ENCODE measurements around the gene DYNC2LI1. TPM values are rescaled to one million over a fixed set of nuclear protein-coding genes. Genes with fewer than 3 reads are reported as not detected.

The DYNC2LI1 gene
- total RNA-seq, 2 donors from 2014 or later, result 5.2 to 19.6 TPM

DNA sequence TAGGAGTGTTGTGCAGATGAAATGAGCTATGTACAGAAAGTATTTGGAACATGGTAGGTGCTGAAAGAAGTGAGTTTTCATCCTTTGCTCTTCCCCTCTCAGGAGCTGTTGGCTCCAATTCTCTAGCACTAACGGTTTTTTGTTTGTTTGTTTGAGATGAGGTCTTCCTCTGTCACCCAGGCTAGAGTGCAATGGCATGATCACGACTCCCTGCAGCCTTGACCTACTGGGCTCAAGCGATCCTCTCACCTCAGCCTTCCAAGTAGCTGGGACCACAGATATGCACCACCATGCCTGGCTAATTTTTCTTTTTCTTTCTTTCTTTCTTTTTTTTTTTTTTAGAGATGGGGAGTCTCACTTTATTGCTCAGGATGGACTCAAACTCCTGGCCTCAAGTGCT lies 52.0 kb downstream of the DYNC2LI1 start:
- ATAC-seq, result no peak
- Mint-ChIP-seq H3K27ac (no peak overlapping the region), H3K9me3 (peaks cover 0 to 4% of the 10 kb centered on the region in 2 donors), H3K36me3 (no peaks in the 10 kb centered on the region)
- DNase-seq (ENCODE audit: low spot score in 2 of 2), result no peak

DNA sequence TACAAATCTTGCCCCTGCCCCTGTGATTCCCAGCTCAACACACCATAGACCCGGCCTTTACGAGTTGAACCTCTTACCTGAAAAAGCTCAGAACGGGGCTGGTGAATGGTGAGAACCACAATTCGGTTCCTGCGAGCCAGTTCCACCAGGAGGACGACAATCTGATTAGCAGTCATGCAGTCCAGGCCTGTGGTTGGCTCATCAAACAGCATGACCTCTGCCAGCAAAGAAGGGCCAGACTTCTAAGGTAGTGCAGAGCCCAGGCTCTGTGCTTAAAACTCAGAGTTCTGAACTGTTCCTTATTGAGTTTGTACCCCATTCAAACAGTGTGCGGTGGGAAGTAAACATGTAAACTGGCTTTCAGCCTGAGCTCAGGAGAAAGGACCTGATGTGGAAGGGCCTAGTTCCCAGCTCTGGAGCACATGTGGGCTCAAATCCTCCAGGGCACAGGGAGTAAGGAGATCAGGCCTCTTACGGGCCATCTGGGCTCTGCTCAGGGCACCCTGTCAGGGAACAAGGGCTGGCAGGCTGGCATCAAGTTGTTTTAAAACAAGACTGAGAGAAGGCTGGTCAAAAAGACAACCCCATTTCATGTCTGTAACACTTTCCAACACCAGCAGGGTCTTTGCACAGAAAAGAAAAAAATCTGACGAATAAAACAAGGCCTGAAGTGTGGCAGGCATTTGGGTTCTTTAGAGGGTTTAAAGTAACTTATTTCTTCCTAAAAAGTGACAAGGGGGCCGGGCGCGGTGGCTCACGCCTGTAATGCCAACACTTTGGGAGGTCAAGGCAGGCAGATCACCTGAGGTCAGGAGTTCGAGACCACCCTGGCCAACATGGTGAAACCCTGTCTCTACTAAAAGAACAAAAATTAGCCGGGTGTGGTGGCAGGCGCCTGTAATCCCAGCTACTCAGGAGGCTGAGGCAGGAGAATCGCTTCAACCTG lies 52.7 kb downstream of the DYNC2LI1 start:
- H3K9me3 Mint-ChIP-seq, result no peaks in the 10 kb centered on the region
- H3K27ac Mint-ChIP-seq, result no peak overlapping the region
- H3K36me3 Mint-ChIP-seq, result no peaks in the 10 kb centered on the region
- ATAC-seq (no peak), DNase-seq (ENCODE audit: low spot score in 2 of 2) (no peak)

DNA sequence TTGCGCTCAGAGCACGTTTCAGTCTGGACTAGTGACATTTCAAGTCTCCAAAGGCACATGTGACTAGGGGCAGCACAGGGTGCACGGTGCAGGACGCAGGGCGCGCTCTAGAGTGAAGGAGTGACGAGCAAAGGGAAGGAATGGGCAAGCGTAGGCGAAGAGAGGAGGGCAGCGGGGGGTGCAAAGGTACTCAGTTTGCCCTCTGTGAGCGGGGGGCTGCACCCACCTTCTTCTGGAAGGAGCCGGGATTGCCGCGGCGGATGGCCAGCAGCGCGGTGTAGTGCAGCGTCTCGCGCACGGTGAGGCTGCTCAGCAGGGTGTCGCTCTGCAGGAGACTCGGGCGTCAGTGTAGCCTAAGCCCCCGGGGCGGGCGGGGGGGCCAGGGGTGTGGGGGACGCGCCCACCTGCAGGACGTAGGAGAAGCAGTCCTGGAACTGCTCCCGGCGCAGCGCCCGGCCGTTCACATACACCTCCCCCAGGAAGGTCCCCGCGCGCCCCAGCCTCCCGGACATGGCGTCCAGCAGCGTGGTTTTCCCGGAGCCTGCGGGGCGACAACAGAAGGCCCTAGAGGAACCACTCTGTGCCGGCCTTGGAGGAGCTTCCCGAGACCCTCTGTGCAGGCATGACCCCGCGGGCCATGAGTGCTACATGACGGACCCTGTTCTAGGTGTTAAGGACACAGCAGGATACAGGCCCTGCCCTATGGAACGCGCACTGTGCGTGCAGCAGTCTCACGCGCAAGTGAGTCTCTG lies 57.9 kb downstream of the DYNC2LI1 start:
- Mint-ChIP-seq H3K36me3 (no peaks in the 10 kb centered on the region), H3K9me3 (no peaks in the 10 kb centered on the region), H3K27ac (no peak overlapping the region)
- DNase-seq (ENCODE audit: low spot score in 2 of 2) (no peak), ATAC-seq (peak in 1 of 2 donors; percentile 34)

DNA sequence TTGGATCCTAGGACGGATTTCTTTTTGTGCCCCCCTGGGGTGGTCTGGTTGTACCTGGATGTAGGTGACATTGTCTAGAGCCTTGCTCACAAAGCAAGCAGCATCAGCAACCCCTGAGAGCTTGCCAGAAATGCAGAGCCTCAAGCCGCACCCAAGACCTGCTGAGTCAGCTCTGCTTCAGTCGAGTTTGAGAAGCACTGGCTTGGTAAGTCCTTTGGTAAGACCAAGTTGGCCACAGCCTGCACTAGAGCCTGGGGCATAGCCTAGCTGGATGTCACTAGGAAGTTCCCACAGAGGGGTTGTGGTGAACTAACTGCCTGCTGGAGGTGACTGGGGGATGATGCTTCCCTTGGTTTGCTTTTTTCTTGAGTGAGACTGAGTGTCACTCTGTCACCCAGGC lies 58.6 kb downstream of the DYNC2LI1 start:
- Mint-ChIP-seq H3K27ac (no peak overlapping the region), H3K36me3 (no peaks in the 10 kb centered on the region), H3K9me3 (no peaks in the 10 kb centered on the region)
- DNase-seq (ENCODE audit: low spot score in 2 of 2) (no peak), ATAC-seq (no peak)

DNA sequence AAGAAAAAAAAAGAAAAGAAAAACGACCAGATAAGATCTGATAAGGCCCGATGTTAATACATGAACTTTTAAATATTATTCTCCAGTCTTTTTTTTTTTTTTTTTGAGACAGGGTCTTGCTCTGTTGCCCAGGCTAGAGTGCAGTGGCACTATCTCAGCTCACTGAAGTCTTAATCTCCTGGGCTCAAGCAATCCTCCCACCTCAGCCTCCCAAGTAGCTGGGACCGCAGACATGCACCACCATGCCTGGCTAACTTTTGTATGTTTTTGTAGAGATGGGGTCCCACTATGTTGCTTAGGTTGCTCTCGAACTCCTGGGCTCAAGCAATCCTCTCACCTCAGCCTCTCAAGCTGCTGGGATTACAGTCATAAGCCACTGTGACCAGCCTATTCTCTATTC lies 63.2 kb downstream of the DYNC2LI1 start:
- no peak for DNase-seq (ENCODE audit: low spot score in 2 of 2)
- no peaks in the 10 kb centered on the region for H3K36me3 Mint-ChIP-seq
- ATAC-seq, result no peak
- H3K27ac Mint-ChIP-seq, result no peak overlapping the region
- H3K9me3 Mint-ChIP-seq, result no peaks in the 10 kb centered on the region

DNA sequence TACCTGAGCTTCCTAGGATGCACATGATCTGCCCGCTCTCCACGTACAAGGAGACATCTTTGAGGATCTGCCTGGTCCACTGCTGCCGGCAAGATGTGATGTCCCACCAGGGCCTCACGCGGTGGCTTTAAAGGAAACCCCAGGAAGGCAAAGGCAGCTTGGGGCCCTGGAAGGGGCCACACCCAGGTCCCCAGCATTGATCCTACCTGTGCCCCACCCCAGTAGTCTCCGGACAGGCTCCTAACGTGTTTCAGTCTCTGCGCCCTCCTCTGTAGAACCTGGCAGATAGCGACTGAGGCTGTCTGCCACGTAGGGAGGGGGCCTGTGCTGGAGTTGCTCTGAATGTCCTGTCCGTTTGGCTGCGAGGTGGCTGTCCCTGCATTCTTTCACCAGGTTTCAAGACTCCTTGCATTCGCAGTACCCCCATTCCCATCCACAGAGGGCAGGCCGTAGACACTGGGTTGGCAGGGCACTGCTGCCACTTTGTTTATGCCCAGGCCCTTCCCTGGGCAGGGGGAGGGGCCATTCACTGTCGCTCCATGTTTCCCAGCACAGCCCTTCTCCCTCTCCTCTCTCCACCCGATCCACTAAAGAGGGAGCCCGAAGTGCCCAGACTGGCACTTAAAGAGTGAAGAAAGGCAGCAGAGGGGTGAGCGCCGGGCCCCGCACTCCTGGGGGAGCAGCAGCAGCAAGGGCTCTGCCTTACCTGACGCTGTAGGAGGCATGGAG lies 64.2 kb downstream of the DYNC2LI1 start:
- ATAC-seq (no peak), DNase-seq (ENCODE audit: low spot score in 2 of 2) (no peak)
- H3K27ac Mint-ChIP-seq, result no peak overlapping the region
- no peaks in the 10 kb centered on the region for H3K36me3 Mint-ChIP-seq
- H3K9me3 Mint-ChIP-seq, result no peaks in the 10 kb centered on the region

DNA sequence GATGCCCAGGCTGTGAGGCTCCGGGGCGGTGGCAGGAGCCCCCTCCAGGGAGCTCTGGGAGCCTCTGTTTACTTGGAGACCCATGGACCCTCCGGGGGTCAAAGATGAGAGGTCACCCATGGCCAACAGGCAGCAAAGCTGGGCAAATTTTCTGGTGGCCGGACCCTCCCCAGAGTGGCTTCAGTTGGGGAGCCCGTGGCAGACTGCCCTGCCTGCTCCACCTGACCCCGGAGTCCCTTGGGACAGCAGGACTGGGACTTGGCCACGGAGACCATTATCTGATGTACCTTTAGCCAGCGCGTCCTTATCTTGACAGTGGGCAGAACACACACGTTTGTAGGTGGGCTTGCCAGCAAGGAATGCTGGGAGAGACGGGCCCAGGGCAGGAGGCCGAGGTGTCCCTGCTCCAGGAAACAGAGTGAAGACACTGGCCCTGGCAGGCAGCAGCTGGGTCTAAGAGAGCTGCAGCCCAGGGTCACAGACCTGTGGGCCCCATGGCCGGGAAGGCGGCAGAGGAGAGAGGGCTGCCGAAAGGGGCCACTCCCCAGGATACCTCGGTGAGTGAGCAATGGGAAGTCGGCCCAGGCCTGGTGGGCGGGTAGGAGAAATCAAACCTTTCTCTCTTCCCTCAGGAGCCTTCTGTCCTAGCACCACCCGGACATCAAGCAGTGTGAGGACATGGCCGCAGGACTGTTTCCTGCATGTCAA lies 64.9 kb downstream of the DYNC2LI1 start, which contains the start of the genes ABCG5 and ABCG8:
TSS of gene ABCG5 (minus strand) at position 280 of the 708 bp plus-strand sequence. CDS start at position 120, 160 bp downstream.
TSS of gene ABCG8 (plus strand) at position 412 of the 708 bp plus-strand sequence. CDS start at position 495, 83 bp downstream.
- ATAC-seq (no peak), DNase-seq (ENCODE audit: low spot score in 2 of 2) (no peak)
- Mint-ChIP-seq H3K36me3 (no peaks in the 10 kb centered on the region), H3K9me3 (no peaks in the 10 kb centered on the region), H3K27ac (no peak within 1 kb of the TSS)

DNA sequence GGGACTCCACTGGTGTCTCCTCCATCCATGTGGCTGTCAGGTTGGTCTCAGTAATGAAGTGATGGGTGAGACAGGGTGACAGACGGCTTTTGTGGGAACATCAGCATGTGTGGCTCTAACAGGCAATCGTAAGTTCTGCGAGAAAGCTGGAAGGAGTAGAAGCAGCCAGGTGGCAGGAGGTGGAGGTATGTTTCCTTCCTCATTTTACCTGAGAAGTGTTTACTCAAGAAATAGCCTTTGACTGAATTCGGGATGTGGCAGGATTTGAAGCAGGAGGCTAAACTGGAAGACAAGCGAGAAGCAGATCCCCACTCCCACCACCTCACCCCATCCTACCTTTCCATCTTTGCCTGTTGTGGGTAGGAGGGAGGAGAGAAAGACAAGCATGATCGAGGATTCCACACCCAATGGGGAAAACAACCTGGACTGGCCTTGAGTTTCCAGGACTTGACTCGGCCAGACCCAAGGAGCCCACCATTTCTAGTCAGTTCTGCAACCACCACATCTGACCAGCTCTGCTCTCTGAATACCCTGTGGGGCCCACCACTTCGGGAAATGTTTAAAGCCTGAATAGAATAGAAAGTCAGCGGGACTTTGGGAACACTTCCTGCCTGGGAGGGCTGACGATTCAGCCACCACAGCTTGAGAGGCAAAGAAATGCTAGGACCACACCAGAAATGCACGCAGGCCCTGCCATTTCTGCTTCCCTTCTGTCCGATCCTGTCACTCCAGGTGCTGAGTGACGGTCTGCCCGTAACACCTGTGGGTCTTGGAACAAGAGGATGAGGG lies 66.1 kb downstream of the DYNC2LI1 start:
- DNase-seq (ENCODE audit: low spot score in 2 of 2) (no peak), ATAC-seq (no peak)
- no peaks in the 10 kb centered on the region for H3K9me3 Mint-ChIP-seq
- H3K27ac Mint-ChIP-seq, result no peak overlapping the region
- H3K36me3 Mint-ChIP-seq, result no peaks in the 10 kb centered on the region

DNA sequence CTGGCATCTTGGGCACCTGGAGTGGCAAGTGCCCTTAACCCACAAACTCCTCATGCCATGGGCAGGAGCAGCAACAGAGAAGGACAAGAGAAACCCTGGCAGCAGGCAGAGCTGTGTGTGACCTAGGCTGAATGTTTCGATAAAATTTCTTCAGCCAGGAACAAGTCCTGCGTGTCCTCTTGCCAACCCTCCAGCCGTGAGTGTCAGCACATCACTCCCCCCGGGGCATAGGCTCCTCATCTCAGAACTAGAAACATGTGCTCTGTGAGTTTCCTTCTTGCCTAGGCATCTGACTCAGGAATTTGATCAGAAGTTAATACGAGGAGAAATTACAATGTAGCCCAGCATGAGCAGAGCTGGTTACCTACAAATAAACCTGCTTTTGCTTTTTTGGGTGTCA lies 67.1 kb downstream of the DYNC2LI1 start:
- H3K9me3 Mint-ChIP-seq, result no peaks in the 10 kb centered on the region
- H3K36me3 Mint-ChIP-seq, result no peaks in the 10 kb centered on the region
- DNase-seq (ENCODE audit: low spot score in 2 of 2) (no peak), ATAC-seq (no peak)
- no peak overlapping the region for H3K27ac Mint-ChIP-seq

DNA sequence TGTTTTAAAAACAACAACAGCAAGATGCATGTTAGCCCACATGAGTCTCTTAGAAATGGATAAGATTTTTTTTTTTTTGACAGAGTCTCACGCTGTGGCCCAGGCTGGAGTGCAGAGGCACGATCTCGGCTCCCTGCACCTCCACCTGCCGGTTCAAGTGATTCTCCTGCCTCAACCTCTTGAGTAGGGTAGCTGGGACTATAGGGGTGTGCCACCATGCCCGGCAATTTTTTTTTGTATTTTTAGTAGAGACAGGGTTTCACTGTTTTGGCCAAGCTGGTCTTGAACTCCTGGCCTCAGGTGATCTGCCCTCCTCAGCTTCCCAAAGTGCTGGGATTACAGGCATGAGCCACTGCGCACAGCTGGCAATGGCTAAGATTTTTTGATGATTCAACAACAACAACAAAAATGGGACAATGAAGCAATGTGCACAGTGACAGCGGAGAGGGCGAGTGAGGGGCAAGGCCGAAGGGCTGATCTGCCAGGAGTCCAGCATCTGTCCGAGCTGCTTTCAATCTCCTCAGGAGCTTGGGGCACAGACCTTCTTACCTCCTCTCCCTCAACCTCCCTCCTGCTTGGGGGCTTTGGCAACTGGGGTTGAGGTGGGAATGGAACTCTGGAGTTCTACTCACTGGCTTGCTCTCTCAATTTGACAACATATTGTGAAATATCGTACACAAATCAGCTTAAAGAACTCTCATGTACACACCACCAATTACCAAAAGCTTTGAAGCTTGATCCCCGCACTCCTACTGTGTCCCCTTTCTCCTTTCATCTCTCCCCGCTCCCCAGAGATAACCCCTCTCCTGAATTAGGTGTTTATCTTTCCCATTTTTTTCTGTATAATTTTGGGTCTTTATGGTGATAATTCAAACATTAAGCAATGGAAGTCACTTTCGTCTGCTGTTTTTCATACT lies 68.4 kb downstream of the DYNC2LI1 start:
- H3K36me3 Mint-ChIP-seq, result no peaks in the 10 kb centered on the region

DNA sequence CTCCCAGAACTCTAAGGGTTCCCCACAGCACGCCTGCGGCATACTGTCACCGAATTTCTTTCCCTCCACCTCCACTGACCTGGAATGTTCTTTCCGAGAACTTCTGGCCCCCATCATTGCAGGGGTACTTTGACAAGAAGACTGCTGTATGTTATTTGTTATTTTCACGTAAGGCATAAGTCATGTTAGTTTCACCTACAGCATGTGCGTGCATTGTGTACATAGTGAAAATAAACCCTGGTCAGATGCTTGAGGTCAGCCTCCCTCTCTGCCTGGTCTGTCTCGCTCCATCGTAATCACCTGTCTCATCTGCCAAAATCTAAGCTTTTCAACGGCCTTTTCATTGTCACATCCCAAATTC lies 69.0 kb downstream of the DYNC2LI1 start:
- H3K27ac Mint-ChIP-seq, result no peak overlapping the region
- no peaks in the 10 kb centered on the region for H3K9me3 Mint-ChIP-seq
- DNase-seq (ENCODE audit: low spot score in 2 of 2) (no peak), ATAC-seq (no peak)
- no peaks in the 10 kb centered on the region for H3K36me3 Mint-ChIP-seq

More for the DNA sequence above, 68.4 kb downstream of the DYNC2LI1 start:
- ATAC-seq, result no peak
- DNase-seq (ENCODE audit: low spot score in 2 of 2), result no peak
- no peaks in the 10 kb centered on the region for H3K9me3 Mint-ChIP-seq
- no peak overlapping the region for H3K27ac Mint-ChIP-seq

DNA sequence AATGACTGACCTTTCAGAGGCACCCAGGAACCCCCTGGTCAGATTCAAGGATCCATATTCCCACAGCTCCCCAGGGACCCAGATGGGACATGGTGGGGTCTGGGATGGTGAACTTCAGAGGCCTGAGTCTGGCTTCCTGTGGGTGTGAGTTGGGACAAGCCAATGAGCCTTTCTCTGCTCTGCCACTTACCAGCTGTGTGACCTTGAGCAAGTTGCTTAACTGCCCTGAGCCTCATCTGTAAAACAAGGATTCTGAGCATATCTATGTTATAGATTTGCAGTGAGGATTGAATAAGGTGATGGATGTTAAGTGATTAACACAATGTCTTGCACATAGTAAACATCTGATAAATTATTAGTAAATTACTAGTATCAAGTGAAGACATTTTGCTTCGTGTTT lies 71.3 kb downstream of the DYNC2LI1 start:
- no peak overlapping the region for H3K27ac Mint-ChIP-seq
- ATAC-seq (no peak), DNase-seq (ENCODE audit: low spot score in 2 of 2) (no peak)
- H3K9me3 Mint-ChIP-seq, result no peaks in the 10 kb centered on the region
- H3K36me3 Mint-ChIP-seq, result no peaks in the 10 kb centered on the region

DNA sequence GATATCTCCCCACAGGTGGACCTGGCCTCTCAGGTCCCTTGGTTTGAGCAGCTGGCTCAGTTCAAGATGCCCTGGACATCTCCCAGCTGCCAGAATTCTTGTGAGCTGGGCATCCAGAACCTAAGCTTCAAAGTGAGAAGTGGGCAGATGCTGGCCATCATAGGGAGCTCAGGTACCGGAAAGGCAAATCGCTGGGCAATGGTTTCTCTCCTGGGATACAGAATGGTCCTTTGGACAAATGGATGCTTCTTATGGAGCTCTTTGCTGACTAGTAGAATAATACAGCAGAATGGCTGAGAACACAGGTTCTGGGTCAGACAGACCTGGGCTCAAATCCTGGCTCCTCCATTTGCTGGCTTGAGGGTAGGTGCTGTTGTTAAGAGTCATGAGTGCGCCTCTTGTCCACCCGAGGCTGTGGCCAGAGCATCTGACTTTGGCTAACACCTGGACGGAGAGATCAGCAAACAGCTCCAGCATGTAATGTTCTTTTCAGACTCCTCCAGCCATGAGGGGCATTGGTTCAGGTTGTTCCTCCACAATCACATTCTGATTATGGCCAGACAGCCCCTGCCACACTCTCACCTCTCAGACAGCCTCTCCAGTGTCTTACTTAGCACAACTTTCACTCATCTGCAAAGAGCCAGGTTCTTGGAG lies 72.4 kb downstream of the DYNC2LI1 start:
- no peak for ATAC-seq
- no peak for DNase-seq (ENCODE audit: low spot score in 2 of 2)
- Mint-ChIP-seq H3K36me3 (no peaks in the 10 kb centered on the region), H3K27ac (no peak overlapping the region), H3K9me3 (no peaks in the 10 kb centered on the region)

DNA sequence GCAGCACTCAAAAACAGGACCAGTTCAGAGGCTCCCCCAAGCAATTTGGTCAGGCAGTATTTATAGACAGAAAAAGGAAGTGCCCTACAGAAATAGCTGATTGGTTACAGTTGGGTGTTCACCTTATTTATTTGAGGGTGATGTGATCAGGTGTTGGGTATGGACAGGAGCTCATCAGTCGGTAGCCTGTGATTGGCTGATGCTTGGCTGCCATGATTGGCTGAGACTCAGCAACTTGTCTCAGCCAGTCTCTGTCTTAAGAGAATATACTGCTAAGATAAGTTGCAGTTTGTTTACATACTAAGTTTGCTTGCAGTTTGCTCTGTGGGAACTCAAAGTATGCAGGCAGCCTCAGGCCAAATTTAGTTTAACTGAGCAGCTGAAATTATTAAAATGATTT lies 74.4 kb downstream of the DYNC2LI1 start:
- Mint-ChIP-seq H3K27ac (no peak overlapping the region), H3K9me3 (no peaks in the 10 kb centered on the region), H3K36me3 (no peaks in the 10 kb centered on the region)
- no peak for ATAC-seq
- DNase-seq (ENCODE audit: low spot score in 2 of 2), result no peak

Measured in activated naive CD4-positive, alpha-beta T cell treated with anti-CD3 and anti-CD28 coated beads, Interleukin-2, amount 50 U/mL, for 72 hours (primary cell).